Lower lobe of right lung (tissue), 2 donors: ENCODE results near the gene XPO6. TPM values are rescaled to one million over a fixed set of nuclear protein-coding genes. Genes with fewer than 3 reads are reported as not detected.

Source experiments
- ATAC-seq, 2 donors: fragments of 200-7000 bp; cut with Tn5 transposase; one replicate each; pipeline ENCODE4 v1.9.1; 2020 to 2022; ENCODE audit warnings: mild to moderate bottlenecking in 2 of 2, moderate library complexity in 2 of 2
- DNase-seq: peaks from one replicate; pipeline ENCODE4 v3.0.0-alpha.2; 2020
- H3K27ac ChIP-seq: fragments of 200-600 bp; one replicate; pipeline ENCODE4 v1.8.0; 2022
- H3K27me3 ChIP-seq: fragments of 200-600 bp; one replicate; pipeline ENCODE4 v1.8.0; 2022; ENCODE audit warnings: low read depth
- H3K36me3 ChIP-seq: fragments of 200-600 bp; one replicate; pipeline ENCODE4 v1.8.0; 2022; ENCODE audit warnings: mild to moderate bottlenecking
- H3K4me1 ChIP-seq: fragments of 200-600 bp; one replicate; pipeline ENCODE4 v1.8.0; 2022
- H3K4me3 ChIP-seq: fragments of 200-600 bp; one replicate; pipeline ENCODE4 v1.8.0; 2022; ENCODE audit warnings: mild to moderate bottlenecking
- H3K9me3 ChIP-seq: fragments of 200-600 bp; one replicate; pipeline ENCODE4 v1.8.0; 2022
- CTCF ChIP-seq: fragments of 200-600 bp; IDR thresholded peaks from one replicate; pipeline ENCODE4 v1.8.0; 2022; ENCODE audit warnings: antibody characterized with exemption, mild to moderate bottlenecking
- intact Hi-C: fragments of 100-400 bp; cut with DNase I; formaldehyde crosslinking; loops from one replicate; pipeline ENCODE4 v1.11.0; 2022
- total RNA-seq: library from RNA; stranded (reverse); fragmentation: NEBNext Ultra II Directional; extraction: Animal tissue kit (Norgen Biotek cat#: 25700); gene quantifications from one replicate; pipeline ENCODE4 v1.2.1, GENCODE V29; 2021
- donor health status: DM: no; HTN: yes; CAD: no; lungs with severe emphysema.

The XPO6 gene
- total RNA-seq, 1 donor from 2014 or later = 106 TPM

- no peak for ATAC-seq
- no peak for DNase-seq
- intact Hi-C loops = no loop called here
- Histone ChIP-seq H3K4me3 (no peak overlapping the region), H3K9me3 (no peaks in the 10 kb centered on the region), H3K4me1 (peaks cover 36% of the 10 kb centered on the region), H3K36me3 (peaks cover 64% of the 10 kb centered on the region), H3K27me3 (no peaks in the 10 kb centered on the region), H3K27ac (no peak overlapping the region)
- no peak for TF ChIP-seq CTCF
Measured at GRCh38 chr16:28208131-28208530, 3.6 kb downstream of the XPO6 start.

GRCh38 chr16:28207399-28207798, 4.4 kb downstream of the XPO6 start:
- Histone ChIP-seq H3K4me1 (peaks cover 30% of the 10 kb centered on the region), H3K27me3 (no peaks in the 10 kb centered on the region), H3K4me3 (no peak overlapping the region), H3K9me3 (no peaks in the 10 kb centered on the region), H3K27ac (no peak overlapping the region), H3K36me3 (peaks cover 71% of the 10 kb centered on the region)
- TF ChIP-seq CTCF = no peak
- DNase-seq = no peak
- intact Hi-C loops = no loop called here
- no peak for ATAC-seq

GRCh38 chr16:28205974-28206373, 5.8 kb downstream of the XPO6 start:
- Histone ChIP-seq H3K36me3 (peaks cover 85% of the 10 kb centered on the region), H3K4me1 (peaks cover 27% of the 10 kb centered on the region), H3K27me3 (no peaks in the 10 kb centered on the region), H3K27ac (no peak overlapping the region), H3K4me3 (no peak overlapping the region), H3K9me3 (no peaks in the 10 kb centered on the region)
- DNase-seq (no peak), ATAC-seq (no peak)
- intact Hi-C loops = no loop called here
- TF ChIP-seq CTCF = no peak

DNA sequence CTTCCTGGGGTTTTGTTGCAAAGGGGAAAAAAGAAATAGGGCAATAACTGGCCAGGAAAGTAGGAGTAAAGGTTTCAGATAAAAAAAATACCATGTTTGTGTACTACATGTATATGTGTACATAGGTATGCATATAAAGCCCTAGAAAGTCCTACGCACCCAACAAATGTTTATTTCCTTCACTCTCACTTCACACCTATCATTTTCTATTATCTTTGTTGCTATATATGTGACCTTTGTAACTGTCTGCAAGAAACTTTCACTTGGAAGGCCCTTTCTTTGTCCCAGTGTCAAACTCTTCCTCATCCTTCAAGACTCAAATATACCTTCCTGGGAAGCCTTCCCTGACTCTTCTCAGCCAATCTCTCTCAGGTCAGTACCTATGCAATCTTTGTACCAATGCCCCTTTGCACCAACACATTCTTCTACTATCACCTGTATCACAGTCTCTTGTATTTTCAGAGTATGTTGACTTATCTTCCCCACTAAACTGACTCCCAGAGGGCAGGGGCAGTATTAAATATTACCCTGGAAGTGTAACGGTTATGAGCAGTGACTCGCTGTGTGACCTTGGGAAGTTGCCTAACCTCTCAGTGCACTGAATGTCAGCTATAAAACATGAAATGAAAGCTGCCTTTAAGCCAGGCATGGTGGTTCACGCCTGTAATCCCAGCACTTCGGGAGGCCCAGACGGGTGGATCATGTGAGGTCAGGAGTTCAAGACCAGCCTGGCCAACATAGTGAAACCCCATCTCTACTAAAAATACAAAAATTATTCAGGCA, 6.5 kb downstream of the XPO6 start:
- H3K4me3 ChIP-seq = no peak overlapping the region
- H3K27ac ChIP-seq = no peak overlapping the region
- ATAC-seq (no peak), DNase-seq (no peak)
- H3K9me3 ChIP-seq = no peaks in the 10 kb centered on the region
- H3K4me1 ChIP-seq = peaks cover 20% of the 10 kb centered on the region
- peaks cover 92% of the 10 kb centered on the region for H3K36me3 ChIP-seq
- intact Hi-C loops = no loop called here
- H3K27me3 ChIP-seq = no peaks in the 10 kb centered on the region
- no peak for TF ChIP-seq CTCF

- H3K4me1 ChIP-seq = peaks cover 13% of the 10 kb centered on the region
- H3K9me3 ChIP-seq = no peaks in the 10 kb centered on the region
- DNase-seq (no peak), ATAC-seq (no peak)
- intact Hi-C loops = no loop called here
- no peak overlapping the region for H3K27ac ChIP-seq
- no peak for TF ChIP-seq CTCF
- H3K36me3 ChIP-seq = peaks cover 88% of the 10 kb centered on the region
- no peaks in the 10 kb centered on the region for H3K27me3 ChIP-seq
- no peak overlapping the region for H3K4me3 ChIP-seq
Measured at GRCh38 chr16:28204622-28205021, 7.1 kb downstream of the XPO6 start.
